ENCODE measurements around the gene FAM3A.

Gene FAM3A

DNA sequence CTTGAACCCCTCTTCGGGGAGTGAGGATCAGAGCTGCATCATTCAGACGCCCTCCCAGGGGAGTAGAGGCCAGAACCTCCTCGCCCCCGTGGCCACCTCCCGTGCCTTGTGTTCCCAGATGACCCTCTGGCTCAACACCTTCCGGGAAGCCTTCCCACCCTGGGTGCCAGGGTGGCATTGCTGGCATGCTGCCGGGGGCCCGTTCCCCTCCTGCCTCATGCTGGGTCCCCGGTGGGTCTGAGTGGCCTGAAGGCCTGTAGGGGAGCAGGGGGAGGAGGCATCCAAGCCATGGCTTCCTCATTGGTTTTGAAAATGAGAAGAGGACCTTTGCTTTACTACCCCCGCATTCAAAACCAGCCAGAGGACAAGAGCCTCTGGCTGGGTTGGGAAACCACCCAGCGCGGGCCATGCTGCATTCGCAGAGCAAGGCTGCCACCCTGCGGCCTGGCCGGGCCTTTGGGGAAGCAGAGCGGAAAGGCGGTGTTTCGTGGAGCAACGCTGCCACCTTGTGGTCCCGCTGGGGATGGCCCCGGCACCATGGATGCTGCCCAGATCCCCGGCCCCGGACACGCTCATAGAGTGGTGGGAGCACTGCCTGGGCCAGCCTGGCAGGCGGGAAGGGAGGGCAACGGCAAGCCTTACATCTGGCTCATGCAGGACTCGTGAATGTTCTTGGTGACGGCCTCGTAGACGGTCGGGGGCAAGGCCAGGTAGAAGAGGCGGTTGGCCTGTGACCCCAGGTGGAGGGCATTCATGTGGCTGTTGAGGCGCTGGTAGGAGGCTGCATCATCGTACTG lies 18.7 kb upstream of the FAM3A start:
- DNase-seq (ENCODE audit: low read depth, low spot score), result no peak

DNA sequence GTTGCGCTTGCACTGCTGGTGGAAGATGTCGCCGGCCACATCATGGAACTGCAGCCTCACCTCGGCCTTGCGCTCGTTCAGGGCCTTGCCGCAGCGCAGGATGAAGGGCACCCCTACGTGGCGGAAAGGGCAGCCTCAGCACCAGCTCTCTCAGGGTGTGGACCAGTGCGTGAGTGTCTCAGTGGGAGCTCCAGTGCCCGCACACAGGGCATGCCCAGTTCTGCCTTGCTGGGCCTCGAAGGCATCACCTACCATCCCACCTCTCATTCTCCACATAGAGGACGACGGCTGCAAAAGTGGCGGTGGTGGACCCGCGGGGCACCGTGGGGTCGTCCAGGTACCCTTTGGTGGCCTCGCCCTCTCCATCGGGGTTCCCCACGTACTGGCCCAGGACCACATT lies 16.7 kb upstream of the FAM3A start:
- no peak for DNase-seq (ENCODE audit: low read depth, low spot score)

DNA sequence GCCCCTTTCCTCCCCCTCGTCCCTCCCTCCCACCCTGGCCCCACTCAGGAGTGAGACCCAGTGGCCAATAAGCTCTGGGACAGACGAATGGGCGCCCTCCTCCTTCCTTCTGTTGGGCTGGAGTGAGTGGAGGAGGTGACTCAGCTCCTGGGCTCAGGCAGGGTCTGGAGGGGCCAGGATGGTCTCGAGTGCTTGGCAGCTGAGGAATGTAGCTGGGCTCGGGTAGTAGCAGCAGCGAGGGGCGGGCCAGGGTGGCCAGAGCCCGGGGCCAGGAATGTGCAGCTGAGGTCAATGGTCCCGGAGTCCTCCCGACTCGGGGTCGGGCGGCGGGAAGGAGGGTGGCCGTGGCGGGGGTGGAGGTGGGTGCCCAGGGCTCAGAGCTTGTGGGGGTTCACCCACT lies 15.6 kb upstream of the FAM3A start:
- no peak for DNase-seq (ENCODE audit: low read depth, low spot score)

DNA sequence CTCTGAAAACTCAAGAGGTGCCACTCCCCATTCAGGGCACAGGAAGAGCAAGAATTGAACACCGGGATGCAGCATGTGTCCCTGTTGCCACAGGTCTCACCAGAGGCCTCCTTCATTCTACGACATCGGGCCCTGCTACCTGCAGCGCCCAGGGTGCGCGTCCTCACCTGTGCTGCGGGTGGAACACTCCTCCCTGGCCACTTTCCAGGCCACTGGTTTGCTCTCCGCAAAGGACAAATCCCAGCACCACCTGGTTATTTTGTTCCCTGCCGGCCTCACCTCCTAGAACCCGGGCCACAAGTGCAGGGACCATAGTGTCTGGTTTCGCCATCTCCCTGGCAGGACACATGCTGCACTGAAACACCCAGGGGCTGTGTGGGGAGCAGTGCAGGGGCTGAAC lies 14.3 kb upstream of the FAM3A start:
- no peak for DNase-seq (ENCODE audit: low read depth, low spot score)

DNA sequence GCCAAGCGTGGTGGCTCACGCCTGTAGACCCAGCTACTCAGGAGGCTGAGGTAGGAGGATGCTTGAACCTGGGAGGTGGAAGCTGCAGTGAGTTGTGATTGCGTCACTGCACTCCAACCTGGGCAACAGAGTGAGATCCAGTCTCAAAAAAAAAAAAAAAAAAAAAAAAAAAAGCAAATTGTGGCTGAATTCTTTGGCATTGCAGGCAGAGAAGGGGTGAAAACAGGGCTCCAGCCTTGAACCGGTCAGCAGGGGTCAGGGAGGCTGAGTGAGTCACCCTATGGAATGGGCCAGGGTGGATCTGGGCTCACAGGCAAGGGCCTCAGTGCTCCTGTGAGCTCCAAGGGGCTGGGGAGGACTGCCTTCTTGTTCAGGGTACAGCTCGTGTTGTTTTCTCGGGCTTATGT lies 13.2 kb upstream of the FAM3A start:
- DNase-seq (ENCODE audit: low read depth, low spot score), result no peak

DNA sequence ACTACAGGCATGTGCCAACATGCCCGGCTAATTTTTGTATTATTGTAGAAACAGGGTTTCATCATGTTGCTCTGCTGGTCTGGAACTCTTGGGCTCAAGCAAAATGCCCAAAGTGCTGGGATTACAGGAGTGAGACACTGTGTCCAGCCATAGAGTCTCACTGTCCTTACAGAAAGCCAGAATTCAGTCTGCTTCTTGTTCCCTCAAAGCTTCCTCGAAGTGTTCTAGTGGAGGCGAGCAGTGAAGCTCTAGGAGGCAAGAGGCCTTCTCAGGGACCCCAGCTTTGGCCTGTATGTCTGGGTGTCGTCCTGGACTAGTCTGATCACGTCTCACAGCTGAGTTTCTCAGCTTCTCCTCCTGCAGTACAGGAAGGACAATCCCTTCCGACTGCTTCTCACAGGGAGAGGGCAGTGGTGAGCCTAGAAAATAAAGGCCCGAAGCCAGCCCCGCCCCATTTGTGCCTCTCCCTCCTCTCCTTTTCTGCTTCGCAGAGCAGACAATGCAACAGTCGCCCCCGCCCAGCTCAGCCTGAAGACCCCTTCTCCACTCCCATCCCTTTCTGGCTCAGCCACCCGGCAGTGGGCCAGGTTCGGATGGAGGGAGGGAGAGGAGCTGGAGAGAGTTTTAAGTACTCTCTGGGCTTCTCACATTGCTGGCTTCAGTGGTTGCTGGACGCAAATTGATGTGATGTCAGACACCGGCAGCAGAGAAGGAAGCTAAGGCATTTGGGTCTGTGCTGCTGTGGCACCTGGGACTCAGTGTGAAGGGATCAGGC lies 11.1 kb upstream of the FAM3A start:
- DNase-seq (ENCODE audit: low read depth, low spot score), result no peak

DNA sequence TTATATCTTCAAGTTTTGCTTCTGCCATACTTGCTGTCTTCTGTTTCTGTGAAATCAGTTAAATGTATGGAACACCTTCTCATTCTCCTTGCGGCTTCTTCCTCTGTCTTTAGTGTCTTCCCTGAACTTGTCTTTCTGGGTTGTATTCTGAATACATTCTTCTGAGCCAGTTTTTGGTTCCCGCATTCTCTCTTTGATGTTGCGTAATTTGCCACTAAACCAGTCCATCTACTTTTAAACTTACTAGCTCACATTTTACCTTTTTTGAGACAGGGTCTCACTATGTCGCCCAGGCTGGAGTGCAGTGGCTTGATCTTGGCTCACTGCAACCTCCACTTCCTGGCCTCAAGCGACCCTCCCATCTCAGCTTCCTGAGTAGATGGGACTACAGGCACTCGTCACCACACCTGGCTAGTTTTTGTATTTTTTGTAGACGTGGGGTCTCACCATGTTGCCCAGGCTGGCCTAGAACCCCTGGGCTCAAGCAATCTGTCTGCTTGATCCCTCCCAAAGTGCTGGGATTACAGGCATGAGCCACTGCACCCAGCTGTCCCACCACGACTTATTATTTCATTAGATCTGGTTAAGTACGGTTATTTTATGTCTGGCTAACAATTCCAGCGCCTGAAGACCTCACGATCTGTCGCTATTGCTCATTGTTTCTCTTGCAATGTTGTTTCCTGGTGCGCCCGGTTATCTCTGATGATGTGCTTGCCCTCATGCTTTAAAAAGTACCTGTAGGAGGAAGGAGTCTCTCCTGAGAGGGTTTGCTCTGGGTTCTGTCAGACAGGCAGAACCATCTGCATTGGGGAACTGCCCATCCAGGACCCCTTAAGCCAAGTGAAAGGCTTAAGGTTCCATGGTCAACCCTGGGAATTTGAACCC lies 9.8 kb upstream of the FAM3A start:
- DNase-seq (ENCODE audit: low read depth, low spot score), result no peak

DNA sequence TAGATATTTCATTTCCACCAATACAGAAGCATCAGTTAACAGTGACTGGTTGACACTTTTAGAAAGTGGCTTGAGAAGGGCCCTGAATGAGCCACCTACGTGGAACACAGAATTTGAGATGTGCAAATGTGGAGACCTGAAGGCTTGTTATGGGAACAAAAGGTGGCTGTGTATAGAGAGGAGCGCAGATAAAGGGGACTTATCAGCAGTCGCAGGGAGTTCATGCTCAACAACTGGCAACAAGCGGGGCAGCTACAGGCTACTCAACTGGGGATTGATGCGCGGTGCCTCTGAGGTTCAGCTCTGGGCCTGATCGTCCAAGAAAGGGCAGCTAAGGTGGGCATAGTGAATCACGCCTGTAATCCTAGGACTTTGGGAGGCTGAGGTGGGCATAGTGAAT lies 3.4 kb upstream of the FAM3A start:
- no peak for DNase-seq (ENCODE audit: low read depth, low spot score)

DNA sequence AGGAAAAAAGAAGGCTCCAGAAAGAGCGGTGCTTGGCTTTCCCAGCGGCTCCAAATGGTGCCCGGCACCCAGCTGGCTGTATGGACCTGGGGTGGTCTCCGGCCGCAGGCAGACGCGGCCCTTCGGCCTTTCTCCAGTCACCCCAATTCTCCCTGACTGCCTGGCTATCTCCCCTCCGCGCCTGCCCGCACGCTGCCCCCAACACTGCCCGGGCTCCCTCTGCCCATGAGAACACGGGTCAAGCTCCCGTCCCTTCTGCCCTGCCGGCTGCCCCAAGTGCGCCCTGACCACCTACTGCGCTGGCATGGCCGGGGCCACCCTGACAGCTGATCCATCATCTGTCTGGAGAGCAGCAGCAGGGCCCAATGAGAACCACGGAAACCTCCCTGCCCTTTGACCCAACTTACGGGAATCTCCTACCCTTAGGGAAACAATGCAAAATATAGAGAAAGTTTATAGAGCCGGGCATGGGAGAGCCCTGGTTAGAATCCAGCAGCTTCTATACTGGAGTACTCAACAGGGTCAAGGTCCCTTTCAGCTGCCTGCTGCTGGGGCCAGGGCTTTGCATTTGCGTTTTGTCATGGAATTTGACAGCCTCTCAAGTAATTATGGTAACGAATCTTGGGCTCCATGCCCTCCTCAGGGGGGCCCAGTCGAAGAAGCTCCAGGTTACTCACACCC lies 1.2 kb upstream of the FAM3A start:
- no peak for DNase-seq (ENCODE audit: low read depth, low spot score)

DNA sequence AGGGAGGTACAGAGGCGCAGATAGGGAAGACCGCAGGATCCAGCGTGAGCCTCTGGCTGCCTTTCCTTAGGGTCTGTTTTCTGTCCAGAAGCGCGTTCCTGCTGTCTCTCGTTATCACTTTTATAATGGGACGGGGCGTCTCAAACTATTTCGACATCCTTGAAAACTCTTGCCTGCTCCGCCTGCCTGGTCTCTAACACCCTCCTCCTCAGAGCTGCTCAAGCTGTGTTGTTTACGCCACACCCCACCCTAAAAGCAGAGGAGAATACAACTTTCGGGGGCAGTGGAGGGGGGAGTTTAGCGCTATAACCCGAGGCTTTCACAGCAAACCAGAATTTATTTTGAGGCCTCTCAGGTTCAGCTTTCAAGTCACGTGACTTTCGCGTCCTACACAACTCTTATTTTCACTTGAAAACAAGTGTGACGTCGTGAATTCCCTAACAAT lies 646 bp upstream of the FAM3A start:
- DNase-seq (ENCODE audit: low read depth, low spot score), result no peak

DNA sequence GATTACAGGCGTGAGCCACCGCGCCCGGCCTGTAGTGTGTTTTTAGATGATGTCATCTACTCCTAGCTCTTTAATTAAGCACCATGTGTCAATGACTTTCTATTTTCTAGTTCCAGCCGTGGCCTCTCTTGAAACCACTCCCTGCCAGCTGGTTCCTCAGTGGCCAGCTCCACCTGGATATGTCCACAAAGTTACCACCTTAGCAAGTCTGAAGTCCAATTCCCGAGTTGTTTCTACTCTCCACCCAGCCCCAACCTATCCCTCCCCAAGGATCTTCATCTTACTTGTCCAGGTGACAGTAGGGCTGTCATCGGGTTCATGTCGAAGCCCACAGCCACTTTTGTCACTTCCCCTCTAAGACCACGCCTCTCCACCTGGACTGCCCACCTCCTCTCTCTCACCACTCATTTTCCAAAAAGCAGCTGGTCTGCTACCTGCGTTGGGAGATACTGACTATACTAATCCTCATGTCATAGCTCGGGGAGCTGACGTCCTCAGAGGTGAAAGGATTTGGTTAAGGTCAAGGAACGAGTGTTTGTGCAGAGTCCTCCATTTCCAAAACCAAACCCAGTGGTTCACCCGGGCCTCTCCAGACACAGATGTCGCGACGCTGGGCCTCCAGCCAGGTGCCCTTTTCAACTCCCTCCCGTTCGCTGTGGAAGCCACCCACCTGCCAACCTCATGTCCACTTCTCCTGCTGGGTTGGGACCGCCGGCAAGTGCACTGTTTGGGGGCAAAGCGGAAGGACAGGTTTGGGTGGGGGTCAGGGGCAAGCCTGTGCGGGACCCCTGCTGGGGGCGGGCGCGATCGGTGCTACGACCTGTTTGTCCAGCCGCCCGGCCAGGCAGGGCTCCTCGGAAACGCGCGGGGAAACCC lies 704 bp downstream of the FAM3A start:
- no peak for DNase-seq (ENCODE audit: low read depth, low spot score)

DNA sequence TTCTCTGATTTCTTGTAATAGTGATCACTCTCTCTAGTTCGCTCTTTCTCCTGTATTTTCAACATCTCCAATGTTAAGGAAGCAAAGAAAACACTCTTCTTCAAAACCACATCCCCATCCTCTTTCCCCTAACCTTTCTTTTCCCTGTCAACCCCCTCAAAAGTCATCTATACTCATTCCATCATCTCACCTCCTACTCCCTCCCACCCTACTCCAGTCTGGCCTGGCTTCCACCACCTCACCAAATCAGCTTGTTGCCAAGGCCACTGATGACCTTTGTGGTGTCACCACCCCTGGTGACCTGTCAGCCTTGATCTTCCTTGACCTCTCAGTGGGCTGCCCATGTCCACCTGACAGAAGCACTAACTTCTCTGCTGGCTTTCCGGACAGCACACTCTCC lies 2.3 kb downstream of the FAM3A start:
- DNase-seq (ENCODE audit: low read depth, low spot score), result no peak

DNA sequence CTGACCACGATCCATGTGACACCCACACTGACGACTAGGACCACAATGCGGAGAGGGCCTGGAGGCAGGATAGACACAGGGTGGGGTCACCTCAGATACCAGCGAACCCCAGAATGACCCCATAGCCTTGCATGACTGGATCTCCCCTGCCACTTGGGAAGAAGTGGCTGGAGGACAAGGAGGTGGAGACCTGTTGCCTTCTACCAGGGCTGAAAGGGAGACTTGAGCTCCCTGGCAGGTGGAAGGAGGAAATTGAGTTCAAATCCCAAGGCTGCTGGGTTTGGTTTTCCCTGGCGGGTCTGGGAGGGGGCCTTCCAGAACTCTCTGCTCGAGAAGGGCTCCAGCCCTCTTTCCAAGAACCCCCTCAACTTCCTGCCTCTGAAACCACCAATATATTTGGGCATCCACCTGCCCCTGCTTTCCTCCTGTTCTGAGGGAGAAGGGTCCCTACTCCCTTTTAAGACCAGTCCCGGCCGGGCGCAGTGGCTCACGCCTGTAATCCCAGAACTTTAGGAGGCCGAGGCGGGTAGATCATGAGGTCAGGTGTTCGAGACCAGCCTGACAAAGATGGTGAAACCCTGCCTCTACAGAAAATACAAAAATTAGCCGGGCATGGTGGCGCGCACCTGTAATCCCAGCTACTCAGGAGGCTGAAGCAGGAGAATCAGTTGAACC lies 3.0 kb downstream of the FAM3A start:
- DNase-seq (ENCODE audit: low read depth, low spot score), result no peak

DNA sequence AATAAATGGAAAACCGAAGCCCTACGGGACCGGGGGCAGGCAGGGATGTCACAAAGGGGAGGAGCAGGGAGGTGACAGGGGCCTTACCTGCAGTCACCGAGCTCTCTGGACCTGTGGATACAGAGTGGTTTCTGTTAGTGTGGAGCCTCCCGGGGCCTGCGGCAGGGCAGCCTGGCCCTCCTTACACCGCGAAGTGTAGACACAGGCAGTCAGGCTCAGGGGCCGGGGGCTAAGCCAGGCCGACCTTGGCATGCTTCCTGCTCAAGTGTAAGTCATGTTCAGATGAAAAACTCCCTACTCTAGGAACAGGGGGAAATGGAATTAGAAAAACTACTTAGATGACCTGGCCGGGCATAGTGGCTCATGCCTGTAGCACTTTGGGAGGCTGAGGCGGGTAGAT lies 4.3 kb downstream of the FAM3A start:
- no peak for DNase-seq (ENCODE audit: low read depth, low spot score)

DNA sequence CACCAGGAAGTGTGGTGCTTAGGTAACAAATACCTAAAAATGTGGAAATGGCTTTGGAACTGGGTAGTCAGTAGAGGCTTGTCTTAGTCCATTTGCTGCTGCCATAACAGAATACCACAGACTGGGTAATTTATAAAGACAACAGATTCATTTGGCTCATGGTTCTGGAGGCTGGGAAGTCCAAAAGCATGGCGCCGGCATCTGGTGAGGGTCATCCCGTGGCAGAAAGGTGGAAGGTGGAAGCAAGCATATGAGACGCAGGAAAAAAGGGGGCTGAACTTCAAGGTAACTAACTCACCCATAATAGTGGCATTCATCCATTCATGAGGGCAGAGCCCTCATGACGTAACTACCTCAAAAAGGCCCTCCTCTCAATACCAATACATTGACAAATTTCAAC lies 6.6 kb downstream of the FAM3A start:
- DNase-seq (ENCODE audit: low read depth, low spot score), result no peak

DNA sequence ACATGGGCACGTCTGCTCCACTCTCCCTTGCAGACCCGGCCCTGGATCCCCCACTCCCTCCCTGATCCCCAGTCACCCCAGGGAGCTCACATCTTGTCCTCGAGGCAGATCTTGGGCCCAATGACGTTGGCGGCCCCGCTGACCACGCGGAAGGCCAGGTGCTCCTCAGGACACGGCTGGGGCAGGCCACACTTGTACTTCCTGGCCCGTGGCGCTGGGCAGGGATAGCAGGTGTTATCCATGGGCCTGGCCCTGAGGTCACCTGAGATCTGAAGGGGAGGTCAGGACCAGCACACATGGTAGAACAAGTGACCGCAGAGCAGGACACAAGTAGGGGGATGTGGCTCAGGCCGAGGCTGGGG lies 7.7 kb downstream of the FAM3A start:
- DNase-seq (ENCODE audit: low read depth, low spot score), result no peak

DNA sequence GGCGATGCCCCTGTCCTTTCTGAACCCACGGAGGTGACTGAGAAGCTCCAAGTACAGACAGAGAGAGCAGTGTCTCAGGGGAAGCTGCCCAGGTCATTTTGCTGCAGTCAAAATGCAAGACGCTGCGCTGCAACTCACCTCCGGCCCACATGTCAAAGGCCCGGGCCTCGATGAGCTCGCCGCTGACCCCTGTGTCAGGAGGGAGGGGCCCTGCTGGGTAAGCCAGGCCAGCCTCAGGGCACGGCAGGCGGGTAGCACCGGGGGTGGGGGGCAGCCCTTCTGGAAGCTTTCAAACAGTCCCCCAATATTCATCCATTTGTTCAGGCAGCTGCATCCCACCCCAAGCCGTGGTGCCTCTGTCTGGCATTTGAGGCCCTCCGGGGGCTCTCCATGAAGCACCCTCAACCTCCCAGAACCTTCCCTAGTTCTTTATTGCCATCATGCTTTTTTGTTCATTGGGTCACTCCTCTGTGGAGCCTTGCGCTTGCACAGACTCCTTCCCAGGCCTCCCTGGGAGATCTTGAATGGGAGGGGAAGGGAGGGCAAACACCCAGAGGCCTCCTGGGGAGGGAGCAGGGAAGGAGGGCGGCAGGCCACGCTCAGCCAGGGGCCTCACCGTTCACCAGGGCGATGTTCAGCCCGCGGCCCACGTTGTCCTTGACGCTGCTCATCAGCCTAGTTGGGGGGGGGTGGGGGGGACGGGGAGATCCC lies 8.2 kb downstream of the FAM3A start:
- no peak for DNase-seq (ENCODE audit: low read depth, low spot score)

DNA sequence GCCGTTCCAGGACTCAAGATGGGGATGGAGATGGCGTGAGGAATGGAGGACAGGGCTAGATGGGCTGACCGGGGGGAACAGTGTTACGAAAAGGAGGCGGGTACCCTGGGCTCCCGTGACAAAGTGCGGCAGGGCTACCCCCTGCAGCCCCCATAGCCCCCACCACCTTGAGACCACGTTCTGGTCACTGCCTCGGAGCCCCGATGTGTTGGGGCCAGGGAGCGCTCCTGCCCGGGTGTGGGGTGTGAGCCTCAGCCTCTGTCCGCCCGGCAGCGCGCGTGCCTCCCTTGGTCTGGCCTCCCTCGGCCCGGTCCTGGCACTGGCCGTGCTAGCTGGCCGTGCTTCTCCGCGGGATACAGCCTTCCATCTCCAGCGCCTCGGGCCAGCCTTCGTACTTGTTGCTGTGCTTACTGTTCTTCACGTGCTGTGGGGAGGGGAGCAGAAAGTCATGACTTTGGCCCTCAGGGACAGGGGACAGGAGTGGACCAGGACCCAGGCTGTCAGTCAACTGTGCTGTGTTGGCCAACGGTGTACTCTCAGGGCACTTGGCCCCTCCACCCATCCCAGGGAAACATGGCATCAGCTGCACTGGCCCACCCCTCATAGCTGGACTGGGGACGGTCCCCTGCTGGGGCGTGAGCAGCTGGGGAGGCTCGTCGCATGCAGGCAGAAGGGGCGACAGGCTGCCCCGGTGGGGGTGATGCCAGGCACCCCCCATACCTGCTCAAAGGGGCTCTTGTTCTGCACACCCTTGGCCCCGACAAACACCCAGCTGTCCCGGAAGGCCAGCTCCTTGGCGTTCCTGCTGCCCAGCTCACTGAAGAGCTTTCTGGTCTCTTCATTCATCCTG lies 9.3 kb downstream of the FAM3A start:
- DNase-seq (ENCODE audit: low read depth, low spot score), result no peak

DNA sequence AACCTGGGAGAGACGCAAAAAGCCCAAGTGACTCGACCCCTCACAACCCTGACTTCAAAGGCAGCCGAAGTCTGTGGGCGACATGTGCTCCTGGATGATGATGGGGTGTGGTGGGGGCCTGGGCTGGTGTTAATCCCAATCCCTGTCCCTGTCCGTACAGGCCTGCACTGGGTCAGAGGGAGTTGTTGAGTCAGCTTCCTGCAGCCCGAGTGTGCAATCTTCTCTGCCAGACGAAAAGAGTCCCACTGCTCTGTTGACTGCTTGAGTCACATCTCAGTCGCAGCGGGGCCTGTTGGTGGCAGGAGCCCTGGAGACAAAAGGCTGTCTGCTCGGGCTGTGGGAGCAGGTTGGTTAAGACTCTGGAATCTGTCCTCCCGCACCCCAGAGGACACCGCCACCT lies 10.3 kb downstream of the FAM3A start:
- no peak for DNase-seq (ENCODE audit: low read depth, low spot score)

Measured in brain pericyte (primary cell).